HG02610 (cell line): Measurements from ENCODE around the gene LHX3.

Source experiments
- ATAC-seq: cut with Tn5 transposase; IDR thresholded peaks from one replicate; pipeline ENCODE4 v1.9.1; 2021; ENCODE audit warnings: mild to moderate bottlenecking, moderate library complexity; ENCODE audit not compliant: unreplicated experiment

LHX3 gene

DNA sequence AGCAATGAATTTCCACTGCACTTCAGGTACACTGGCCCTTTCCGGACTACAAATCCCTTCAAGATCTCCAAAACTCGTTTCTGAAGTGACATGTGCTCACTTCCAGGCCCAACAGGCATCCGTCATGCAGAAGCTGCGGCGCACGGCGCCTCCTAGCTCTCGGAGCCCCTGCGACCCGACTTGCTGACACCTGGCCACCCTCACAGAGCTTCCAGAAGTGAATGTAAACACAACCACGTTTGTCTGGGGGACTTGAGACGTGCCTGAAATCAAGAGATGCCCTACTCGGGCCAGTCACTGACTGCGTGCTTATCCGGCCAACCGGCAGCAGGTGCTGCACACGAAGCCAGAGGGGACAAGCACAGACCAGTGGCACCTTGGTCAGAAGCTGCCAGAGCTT lies 4.9 kb upstream of the LHX3 start:
- no peak for ATAC-seq

DNA sequence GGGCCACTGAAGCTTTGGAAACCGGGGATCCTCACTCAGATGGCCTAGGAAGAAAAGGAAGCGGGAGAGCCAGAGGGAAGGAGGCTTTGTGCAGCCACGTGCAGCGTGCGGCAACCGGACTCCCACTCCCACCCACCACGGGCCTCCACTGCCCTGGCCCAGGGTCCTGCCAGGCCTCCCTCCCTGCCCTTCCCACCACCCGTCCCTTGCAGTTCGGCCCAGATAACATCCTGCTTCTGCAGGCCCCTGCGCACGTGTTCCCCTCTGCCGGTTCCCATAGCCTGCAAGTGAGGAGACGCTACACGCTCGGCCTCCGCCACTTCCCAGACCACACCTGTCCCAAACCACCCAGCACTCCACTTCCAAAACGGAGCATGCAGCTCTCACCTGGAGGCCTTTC lies 4.3 kb upstream of the LHX3 start:
- no peak for ATAC-seq

DNA sequence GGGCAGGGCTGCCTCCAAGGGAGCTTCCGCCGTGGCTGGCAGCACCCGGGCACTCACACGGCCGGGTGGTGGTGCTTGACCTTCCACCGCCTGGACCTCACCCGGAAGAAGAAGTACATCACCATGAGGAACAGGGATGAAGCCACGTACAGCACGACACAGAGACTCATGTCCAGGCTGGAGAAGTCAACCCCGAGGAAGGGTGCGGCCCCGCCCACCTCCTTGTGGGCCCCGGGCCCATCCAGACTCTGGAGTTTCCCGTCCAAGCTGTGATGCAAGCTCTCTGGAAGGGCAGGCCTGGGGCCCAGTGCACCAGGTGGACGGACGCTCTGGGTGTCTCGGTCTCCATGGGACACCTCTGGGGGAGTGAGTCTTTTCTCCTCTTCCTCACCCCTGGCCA lies 3.7 kb upstream of the LHX3 start:
- no peak for ATAC-seq

DNA sequence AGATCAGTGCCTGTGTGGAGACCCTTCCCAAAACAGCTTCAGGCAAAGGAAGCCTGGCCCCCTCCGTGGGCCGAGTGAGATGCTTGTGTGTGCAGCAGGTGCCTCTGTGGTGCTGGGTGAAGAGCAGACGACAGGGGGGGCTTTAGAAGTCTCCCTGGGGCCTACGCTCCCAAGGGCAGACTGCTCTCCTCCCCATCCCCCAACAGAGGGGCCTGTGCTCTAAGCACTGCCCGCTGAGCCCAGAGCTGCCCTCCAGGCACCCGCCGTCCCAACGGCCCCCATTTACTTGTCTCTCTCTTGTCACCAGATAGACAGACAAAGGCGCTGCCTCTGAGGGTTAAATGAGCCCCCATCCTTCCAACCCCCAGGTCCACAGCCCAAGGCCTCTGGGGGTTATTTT lies 2.7 kb upstream of the LHX3 start:
- no peak for ATAC-seq

DNA sequence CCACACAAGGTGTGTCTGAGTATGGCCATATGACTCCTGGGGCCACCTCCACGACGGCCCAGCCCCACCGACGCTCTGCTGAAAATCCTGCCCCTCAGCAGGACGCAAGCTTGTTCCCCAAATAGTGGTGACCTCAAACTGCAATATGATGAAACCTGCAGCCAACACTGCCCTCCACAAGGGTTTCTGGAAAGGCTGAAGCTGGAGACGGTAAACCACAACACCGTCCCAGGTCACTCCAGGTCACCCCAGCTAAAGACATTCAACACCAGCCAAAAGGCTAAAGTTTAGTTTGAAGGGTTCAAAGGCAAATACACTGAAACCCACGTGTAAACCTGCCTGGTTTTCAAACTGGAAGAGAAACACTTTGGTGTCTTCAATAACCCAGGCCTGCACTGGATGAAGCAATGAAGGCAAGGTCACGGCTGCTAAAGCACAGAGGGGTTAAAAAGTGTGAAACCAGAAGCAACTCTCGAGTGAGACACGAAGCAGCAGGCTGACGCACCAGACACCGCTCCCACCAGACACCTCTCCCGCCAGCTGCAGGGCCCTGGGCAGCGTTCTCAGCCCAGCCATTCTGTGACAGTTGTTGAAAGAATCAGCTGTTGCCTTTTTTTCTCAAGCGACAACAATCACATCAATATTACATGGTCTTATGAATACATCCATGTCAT lies 1.8 kb upstream of the LHX3 start:
- no peak for ATAC-seq

DNA sequence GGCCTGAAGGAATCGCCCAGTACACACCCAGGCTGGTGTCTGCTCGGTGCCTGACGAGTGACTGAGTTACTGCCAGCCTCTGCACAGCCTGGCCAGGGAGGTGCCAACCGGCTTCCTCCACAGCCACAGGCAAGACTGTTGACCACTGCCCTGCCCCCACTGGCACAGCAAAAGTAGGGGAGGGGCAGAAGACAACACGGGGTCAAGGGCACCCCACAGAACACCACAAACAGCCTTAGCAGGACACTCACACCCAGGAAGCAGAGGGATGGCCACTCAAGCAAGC lies 722 bp upstream of the LHX3 start:
- ATAC-seq, result no peak

DNA sequence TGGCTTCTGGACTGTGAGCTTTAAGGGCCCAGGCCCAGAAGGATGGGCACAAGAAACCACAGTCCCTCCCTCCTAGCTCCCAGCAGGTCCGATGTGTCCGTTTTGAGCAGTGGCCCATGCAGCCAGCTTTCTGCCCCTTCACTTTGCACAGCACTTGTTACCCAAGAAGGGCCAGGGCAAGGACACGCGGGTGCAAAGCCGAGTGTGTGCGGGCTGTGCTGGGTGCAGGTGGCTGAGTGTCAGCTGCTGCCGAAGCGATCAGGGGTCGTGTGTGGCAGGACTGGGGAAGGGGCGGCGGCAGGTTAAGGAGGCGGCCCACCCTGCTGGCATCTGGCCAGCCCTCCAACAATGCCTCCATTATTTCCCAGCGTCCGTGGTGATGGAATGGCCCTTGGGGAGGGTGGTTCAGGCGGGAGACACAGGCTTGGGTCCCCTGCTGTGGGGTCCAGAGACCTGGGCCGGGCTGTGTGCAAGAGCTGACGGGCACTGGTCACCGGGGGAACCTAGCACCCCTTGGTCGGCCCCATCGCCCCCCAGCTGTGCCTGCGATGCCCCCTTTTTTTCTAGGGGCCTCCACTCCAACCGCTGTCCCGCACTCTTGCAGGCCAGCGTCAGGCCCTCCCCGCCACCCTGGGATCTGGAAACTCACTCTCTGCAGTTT lies 653 bp downstream of the LHX3 start:
- no peak for ATAC-seq

DNA sequence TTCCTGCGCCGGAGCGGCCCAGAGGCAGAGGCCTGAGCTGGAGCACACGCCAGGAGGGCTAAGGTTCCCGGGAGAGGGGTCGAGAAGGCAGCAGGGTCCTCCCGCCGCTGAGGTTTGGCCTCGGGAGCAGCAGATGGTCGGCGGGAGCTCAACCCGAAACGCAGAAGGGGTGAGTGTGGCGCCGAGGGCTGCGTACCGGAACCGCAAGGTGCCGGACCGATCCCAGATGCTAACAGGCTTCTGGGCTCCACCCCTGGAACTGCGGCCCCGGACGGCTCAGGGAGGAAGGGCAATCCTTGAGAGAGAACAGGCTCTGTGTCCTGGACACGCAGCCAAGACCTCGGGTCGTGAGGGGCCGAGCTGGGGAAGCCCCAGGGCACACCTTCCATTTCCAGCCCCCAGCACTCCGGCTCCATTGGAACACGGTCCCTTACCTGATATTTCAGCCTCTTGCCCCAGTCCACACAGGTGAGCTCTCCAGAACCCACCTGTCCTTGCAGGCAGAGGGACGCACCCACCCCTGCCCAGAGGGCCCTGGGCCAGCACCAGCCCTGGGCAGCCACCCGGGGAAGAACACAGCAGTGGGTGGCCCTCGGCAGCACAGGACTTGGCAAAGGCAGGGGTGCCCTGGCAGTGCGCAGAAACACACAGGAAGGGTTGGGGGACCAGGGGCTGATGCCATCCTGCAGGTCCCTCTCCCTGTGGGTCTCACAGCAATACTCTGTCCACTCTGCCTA lies 1.4 kb downstream of the LHX3 start:
- ATAC-seq, result no peak

DNA sequence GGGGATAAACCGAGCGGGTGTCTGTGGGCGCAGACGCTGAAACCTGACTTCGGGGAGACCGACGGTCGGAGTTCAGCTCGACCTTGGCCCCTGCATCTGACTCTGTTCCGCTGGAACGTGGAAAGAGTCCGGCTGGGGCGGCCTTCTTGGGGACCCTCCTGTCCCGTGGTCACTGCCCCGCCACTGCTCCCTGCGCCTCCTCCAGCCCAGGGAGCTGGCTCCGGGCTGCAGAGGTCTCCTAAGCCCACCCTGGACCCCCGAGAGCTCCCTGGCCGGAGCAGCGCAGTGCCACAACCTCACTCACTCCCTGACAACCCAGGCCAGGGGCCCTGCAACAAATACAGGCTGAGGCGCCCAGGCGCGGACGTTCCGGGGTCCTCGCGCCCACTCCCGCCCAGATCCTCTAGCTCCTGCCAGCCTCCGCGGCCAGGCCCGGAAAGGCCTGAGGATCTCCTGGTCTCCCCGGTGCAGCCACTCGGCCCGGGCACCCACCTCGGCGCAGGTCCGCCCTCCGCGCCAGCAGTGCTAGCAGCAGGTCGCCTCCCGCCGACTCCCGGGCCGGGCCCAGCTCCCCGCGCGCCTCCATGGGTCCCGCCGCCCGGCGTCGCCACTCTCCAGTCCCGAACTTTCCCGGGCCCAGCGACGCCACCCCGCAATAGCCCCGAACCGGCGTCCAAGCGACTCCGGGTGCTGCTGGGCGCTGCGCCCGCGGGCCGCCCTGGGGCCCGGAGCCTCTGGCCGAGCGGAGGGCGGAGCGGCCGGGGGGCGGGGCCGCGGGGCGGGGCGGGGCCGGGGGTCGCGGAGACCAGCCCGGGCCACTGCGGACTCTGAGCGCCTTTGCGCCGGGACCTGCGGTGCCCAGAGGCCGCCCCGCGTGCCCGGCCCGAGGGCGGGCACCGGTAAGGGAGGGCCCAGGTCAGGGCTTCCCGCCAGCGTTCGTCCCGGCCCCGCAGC lies 2.2 kb downstream of the LHX3 start:
- no peak for ATAC-seq

DNA sequence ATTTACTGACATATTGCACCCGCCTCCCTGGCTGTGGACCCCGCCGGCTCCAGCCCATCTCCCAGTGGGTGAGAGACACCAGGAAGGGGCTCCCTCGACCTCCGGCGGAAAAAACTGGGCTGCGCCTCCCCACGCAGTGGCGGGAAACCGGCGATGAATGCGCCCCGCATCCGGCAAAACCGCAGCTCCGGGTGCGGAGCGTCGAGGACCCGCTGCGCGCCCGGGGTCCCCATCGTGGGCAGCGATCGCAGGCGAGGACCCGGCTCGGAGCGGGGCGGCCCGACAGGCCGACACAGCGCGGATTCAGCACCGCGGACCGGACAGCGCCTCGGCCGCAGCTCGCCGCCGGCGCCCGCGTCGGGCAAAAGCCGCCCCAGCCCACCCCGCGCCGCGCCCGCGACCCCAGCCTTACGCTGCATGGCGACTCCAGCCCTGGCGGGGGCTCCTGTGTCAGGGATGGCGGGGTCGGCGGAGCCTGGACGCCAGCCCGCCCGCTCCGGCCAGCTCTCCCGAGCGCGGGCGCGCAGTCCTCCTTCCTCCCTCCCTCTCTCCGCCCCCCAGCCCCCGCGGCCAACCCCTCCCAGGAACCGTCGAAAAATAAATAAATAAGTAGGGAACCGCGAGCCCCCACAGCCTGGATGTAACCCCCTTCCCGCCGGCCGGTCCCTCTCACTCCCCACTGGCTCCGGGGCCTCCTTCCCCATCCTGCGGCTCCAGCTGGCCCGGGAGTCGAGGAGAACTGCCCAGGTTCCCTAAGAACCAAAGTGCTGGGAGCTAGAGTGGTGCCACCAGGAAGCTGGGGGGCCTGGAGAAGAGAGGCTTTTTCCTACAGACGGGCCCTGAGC lies 3.1 kb downstream of the LHX3 start:
- no peak for ATAC-seq

DNA sequence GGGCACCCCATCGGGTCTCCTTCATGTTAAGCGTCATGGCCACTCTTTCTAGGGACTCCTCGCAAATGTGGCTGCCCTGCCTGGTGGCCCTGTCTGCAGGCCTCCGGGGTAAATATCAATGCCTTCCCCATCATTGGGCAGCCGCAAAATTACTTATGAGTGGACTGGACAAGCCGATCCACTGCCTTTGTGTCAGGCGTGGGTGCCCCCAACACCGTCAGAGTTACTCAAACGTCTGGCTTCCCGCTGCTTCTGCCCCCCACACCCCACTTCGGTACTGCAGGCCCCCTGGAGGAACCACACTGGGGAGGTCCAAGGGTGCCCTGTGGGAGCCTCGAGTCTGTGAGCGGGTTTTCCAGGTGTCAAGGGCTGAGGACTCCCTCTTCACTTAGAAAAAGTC lies 3.8 kb downstream of the LHX3 start:
- no peak for ATAC-seq

DNA sequence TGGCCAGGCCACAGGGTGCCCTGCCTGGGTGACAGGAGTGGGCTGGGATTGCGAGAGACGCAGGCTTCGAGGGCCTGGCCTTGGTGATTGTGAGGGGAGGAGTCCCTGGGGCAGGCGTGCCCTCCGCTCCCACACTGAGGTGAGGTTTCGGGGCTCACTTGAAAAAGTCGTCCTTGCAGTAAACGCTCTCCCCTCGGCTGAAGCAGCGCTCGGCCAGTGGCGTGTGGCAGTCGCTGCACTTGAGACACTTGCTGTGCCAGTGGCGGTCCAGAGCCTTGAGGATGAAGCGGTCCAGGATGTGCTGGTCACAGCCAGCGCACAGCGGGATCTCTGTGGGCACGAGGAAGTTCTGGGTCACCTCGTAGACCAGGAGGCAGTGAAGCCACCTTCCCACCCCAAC lies 4.5 kb downstream of the LHX3 start:
- no peak for ATAC-seq

DNA sequence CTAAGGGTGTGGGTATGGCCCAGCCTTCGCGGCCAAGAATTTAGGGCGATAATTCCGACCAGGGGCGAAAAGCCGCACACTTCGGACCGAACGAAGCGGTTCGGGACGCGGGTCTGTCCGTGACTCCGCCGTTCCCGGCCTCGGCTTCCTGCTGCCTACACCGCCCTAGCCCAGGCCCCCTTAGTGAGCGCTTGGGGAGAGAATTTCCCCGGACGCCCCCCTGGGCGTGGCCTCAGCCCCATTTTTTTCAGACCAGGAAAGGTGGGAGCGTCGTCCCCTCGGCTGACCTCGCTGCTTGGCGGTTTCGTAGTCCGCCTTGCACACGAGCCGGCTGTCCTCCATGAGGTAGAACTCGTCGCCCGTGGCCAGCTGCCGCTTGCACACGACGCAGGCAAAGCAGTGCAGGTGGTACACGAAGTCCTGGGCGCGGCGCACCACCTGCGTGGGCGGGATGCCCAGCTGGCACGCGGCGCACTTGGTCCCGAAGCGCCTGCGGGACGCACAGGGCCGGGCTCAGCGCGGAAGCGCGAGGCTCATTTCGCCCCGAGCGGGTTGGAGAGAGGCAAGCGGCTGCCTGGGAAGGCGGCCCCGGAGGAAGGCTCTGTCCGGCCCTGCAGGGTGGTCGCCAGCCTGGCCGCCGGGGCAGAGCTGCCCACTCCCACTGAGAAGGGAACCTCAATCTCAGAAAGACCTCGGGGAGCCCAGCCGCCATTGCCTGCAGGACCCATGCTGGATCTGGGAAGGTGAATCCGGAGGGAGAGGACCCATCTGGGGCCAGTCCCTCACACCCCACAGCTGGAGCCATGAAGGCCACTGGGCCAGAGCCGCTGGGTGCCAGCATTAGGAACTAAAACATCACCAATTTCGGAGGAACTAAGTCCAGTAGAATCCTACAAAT lies 5.3 kb downstream of the LHX3 start:
- no peak for ATAC-seq

DNA sequence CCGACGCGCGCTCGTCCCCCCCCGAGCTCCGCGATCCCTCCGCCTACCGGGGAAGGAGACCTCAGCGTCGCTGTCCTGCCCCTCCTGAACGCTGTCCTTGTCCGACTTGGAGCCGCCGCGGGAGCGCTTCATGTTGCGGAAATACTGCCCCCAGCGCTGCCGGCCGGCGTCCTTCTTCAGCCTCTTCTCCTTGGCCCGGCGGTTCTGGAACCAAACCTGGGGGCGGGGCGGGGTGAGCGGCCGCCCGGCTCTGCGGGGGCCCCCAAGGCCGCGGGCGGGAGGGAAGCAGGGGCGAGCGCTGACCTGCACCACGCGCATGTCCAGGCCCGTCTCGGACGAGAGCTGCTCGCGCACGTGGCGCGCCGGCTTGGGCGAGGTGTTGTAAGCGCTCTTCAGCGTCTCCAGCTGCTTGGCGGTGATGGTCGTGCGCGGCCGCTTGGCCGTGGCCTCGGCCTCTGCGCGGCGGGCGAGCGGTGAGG lies 6.3 kb downstream of the LHX3 start:
- ATAC-seq, result no peak

DNA sequence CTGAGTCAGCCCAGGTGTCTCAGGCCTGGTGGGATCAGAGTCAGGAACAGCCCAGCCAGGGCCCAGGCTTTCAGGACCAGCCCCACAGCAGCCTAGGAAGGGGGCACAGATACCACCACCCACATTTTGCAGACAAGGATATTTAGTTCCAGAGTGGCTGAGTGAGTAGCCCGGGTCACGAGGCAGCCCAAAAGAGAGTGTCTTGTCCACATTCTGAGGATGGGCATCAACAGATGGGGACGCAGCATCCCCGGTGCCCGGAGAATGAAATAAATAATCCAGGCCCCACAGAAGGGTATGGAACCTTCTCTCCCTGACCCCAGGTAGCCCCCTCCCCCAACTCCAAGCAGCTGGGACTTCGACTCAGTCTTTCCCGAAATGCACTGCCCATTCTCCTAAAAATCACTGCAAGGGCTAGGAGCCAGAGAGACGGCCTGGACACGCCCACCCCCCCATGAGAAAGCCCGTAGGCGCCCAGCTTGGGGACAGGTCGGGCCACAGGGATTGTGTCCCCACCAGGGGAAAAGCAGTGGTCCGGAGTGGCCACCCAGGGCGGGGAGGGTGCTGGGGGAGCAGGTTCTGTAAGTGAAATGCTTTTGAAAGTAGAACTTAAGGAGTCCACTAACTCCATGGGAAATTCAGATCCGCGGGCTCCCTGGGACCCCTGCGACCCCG lies 6.9 kb downstream of the LHX3 start:
- no peak for ATAC-seq

DNA sequence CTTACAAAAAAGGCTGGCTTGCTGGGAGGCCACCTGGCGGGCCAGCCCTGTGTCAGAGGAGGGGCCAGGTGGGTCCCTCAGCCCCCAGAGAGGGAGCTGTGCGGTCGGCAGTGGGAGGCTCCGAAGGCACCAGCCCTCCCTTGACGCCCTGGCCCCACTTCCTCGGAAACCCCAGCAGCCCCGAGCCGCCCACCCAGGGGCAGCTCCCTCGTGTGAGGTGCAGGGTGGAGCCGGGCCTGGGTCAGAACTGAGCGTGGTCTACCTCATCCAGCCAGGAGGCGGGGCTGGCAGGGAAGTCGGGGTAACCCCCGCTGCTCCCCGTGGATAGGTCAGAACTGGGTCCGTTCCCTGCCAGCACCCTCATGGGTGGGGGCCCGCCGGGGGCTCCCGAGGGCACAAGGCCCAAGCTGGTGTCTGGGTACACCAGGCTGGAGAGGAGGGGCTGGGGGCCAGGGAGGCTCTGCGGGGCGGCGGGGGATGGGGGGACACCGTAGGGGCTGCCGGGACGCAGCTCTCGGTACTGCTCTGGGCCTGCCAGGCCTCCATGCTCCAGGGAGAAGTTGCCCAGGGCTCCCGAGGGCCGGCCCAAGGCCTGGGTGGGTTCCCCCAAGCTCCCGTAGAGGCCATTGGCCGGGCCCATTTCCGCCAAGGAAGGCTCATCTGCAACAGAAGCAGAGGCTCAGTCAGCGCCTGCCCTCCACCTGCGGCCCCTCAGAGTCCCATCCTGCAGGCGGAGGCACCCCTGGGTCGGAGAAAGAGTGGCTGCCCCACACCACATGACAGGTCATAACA lies 7.6 kb downstream of the LHX3 start:
- ATAC-seq, result no peak

DNA sequence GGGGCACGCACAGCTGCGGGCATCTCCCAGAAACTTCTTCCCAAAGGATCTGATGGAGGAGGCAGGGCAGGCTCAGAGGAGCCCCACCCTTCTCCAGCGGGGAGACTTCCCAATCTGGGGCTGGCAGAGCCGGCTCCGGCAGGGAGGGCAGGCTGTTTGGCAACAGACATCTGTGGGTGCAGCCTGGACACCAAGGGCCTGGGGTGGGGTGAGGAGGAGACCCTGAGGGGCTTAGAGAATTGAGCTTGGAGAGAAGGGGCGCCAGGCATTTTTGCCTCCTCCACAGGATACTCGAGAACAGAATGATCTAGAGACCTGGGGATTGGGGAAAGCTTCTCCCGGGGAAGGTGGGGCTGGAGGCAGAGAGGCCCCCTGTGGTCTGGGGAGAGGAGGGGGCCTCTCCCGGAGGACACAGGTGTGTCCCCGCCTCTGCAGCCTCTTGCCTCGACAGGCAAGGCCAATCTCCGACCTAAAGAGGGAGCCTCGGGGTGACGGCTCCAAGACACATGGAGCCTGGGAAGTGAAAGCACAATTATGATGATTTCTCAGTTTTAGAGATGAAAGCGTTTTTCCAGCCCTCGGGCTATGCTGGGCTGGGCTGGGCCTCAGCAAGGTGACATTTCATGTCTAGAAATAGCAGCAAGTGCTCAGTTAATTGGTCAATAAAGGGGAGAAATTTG lies 8.4 kb downstream of the LHX3 start:
- no peak for ATAC-seq
